Astrocyte (in vitro differentiated cells and primary cell): Measurements from ENCODE around the gene FSIP1.

Source experiments
- CTCF ChIP-seq: IDR thresholded peaks from 2 replicates; pipeline ENCODE4 v1.5.1; 2011; ENCODE audit warnings: low read depth, mild to moderate bottlenecking, inconsistent platforms, low read length, moderate library complexity; ENCODE audit not compliant: insufficient read depth
- EZH2 ChIP-seq: IDR thresholded peaks from 2 replicates; pipeline ENCODE4 v1.6.1; 2012; ENCODE audit warnings: mild to moderate bottlenecking, low read length, inconsistent platforms; ENCODE audit not compliant: insufficient read depth

DNA sequence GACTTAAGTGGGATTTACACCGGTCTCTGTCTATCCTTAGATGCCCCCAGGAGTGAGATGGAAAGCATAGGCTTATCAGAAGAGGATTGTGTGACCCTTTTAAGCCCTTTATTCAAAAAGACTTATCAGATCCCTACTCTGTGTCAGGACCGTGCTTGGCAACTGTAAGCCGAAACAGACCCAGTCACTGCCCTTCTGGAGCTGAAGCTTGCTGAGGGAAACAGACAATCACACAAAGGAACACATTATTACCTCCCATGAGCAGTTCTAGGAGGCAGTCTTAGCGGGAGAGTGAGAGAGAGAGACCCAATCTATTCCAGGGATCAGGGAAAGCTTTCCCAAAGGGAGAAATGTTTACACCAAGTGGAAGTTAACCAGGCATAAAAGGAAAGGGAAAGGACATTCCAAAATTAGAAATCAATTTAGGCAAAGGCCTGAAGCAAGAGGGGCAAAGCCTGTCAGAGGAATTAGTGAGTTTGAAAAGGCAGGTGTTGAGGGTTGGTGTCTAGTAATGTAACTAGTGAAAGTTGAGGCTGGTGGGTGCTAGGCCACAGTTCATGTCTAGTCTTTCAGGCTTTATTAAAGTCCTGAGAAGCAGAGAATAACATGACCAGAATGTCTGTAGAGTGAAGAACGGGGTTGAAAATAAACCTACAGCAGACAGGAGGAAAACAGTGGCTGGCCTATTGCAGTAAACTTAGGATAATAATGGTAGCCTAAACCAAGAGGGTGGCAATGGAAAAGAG lies 115.1 kb downstream of the FSIP1 start:
- no peak for TF ChIP-seq CTCF
- no peak for TF ChIP-seq EZH2
